SU-DHL-6 (cell line): ENCODE results near the gene CEACAM20.

ENCODE experiments used
- H2AFZ ChIP-seq: fragments of 200-600 bp; sonication (generic); 2 replicates; pipeline ENCODE4 v1.6.1; 2014; ENCODE audit warnings: low read depth, mild to moderate bottlenecking, moderate library complexity, mixed read lengths, antibody characterized with exemption, low read length; ENCODE audit not compliant: severe bottlenecking
- H3F3A ChIP-seq: fragments of 200-600 bp; shearing (Covaris generic); 2 replicates; pipeline ENCODE4 v1.6.0; 2016; ENCODE audit warnings: antibody characterized with exemption, mild to moderate bottlenecking; ENCODE audit not compliant: insufficient read depth
- H3K27ac ChIP-seq: fragments of 200-600 bp; sonication (generic); 2 replicates; pipeline ENCODE4 v1.5.1; 2016; ENCODE audit warnings: low read depth, mild to moderate bottlenecking, low read length, moderate library complexity, mixed read lengths
- H3K27me3 ChIP-seq: fragments of 200-600 bp; sonication (generic), shearing (Covaris generic); 2 replicates; pipeline ENCODE4 v1.6.0; 2014; ENCODE audit warnings: mild to moderate bottlenecking, low read length
- H3K36me3 ChIP-seq: fragments of 200-600 bp; sonication (generic); 2 replicates; pipeline ENCODE4 v1.6.1; 2014; ENCODE audit warnings: mild to moderate bottlenecking, low read length, mixed read lengths
- H3K4me2 ChIP-seq: fragments of 300-600, 200-600 bp; shearing (Covaris generic), sonication (generic); 2 replicates; pipeline ENCODE4 v1.6.0; 2014; ENCODE audit warnings: low read length, low read depth, mild to moderate bottlenecking; ENCODE audit not compliant: poor library complexity, severe bottlenecking
- H3K4me3 ChIP-seq: fragments of 200-600 bp; sonication (generic); 2 replicates; pipeline ENCODE4 v1.5.1; 2014; ENCODE audit warnings: antibody characterized with exemption, low read length, mild to moderate bottlenecking, mixed read lengths; ENCODE audit not compliant: insufficient read depth, poor library complexity, severe bottlenecking
- H3K79me2 ChIP-seq: fragments of 200-600 bp; sonication (generic); 2 replicates; pipeline ENCODE4 v1.6.1; 2014; ENCODE audit warnings: mild to moderate bottlenecking, low read length, moderate library complexity; ENCODE audit not compliant: insufficient read depth
- H3K9ac ChIP-seq: fragments of 200-600 bp; sonication (generic); 2 replicates; pipeline ENCODE4 v1.7.0; 2014; ENCODE audit warnings: mild to moderate bottlenecking, low read length
- H3K9me2 ChIP-seq: fragments of 200-600 bp; sonication (generic); replicated peaks from 2 replicates; pipeline ENCODE4 v1.6.1; 2014; ENCODE audit warnings: low read length; ENCODE audit not compliant: insufficient read depth
- H3K9me3 ChIP-seq: fragments of 200-600 bp; sonication (generic); 2 replicates; pipeline ENCODE4 v1.6.1; 2014; ENCODE audit warnings: low read length, mixed read lengths; ENCODE audit not compliant: insufficient read depth
- H4K20me1 ChIP-seq: fragments of 200-600 bp; sonication (generic); 2 replicates; pipeline ENCODE4 v1.6.1; 2014; ENCODE audit warnings: low read depth, mild to moderate bottlenecking, antibody characterized with exemption, low read length, moderate library complexity, mixed read lengths
- CTCF ChIP-seq: fragments of 200-600 bp; sonication (generic); IDR thresholded peaks from one replicate; pipeline ENCODE4 v1.5.1; 2017; ENCODE audit warnings: antibody characterized with exemption, mild to moderate bottlenecking, low read length, moderate library complexity; ENCODE audit not compliant: insufficient read depth, poor library complexity, severe bottlenecking
- EZH2phosphoT487 ChIP-seq: fragments of 200-600 bp; sonication (generic), shearing (Covaris generic); conservative IDR thresholded peaks from 2 replicates; pipeline ENCODE4 v1.6.1; 2018; ENCODE audit warnings: mild to moderate bottlenecking, antibody characterized with exemption, low read length, moderate library complexity, mixed read lengths

Gene CEACAM20

GRCh38 chr19:44499962-44500949 lies 29.2 kb downstream of the CEACAM20 start, which contains the start of gene ZNF180:
TSS of gene ZNF180 (minus strand) at chr19:44500522. CDS start at chr19:44497334, 3,188 bp downstream.
- no peak for TF ChIP-seq CTCF
- no peak for TF ChIP-seq EZH2phosphoT487
- Histone ChIP-seq H3F3A (no peaks in the 10 kb centered on the region), H3K79me2 (peaks cover 42% of the 10 kb centered on the region), H3K4me2 (peak within 1 kb of the TSS; percentile 81), H3K9me3 (peaks cover 32% of the 10 kb centered on the region; the same call in 1 of the 2 replicates), H3K9ac (peak within 1 kb of the TSS; percentile 74), H4K20me1 (no peaks in the 10 kb centered on the region), H3K36me3 (peaks cover 35% of the 10 kb centered on the region), H3K27me3 (no peaks in the 10 kb centered on the region), H3K4me3 (peak within 1 kb of the TSS; percentile 91), H2AFZ (peak within 1 kb of the TSS; percentile 89), H3K27ac (peak within 1 kb of the TSS; percentile 72), H3K9me2 (no peaks in the 10 kb centered on the region)

GRCh38 chr19:44499559-44499958 lies 29.9 kb downstream of the CEACAM20 start:
- Histone ChIP-seq H3K27ac (peak overlapping the region; percentile 72), H3K9me3 (peaks cover 39% of the 10 kb centered on the region)

GRCh38 chr19:44498988-44499387 lies 30.5 kb downstream of the CEACAM20 start:
- H3F3A ChIP-seq: no peaks in the 10 kb centered on the region
- H3K79me2 ChIP-seq: peaks cover 47% of the 10 kb centered on the region
- H3K9me2 ChIP-seq: no peaks in the 10 kb centered on the region
- H2AFZ ChIP-seq: no peak overlapping the region
- H3K36me3 ChIP-seq: peaks cover 47% of the 10 kb centered on the region
- H3K9me3 ChIP-seq: peaks cover 45% of the 10 kb centered on the region
- TF ChIP-seq EZH2phosphoT487: no peak
- TF ChIP-seq CTCF: no peak
- peak overlapping the region; percentile 81 for H3K4me2 ChIP-seq
- no peaks in the 10 kb centered on the region for H3K27me3 ChIP-seq
- no peak overlapping the region for H3K9ac ChIP-seq
- H3K27ac ChIP-seq: no peak overlapping the region
- H3K4me3 ChIP-seq: peak overlapping the region; percentile 91
- no peaks in the 10 kb centered on the region for H4K20me1 ChIP-seq

More at GRCh38 chr19:44499559-44499958, 29.9 kb downstream of the CEACAM20 start:
- Histone ChIP-seq H3K9ac (peak overlapping the region; percentile 74), H3K4me3 (peak overlapping the region; percentile 91), H3K79me2 (peaks cover 45% of the 10 kb centered on the region), H3K36me3 (peaks cover 41% of the 10 kb centered on the region), H3K9me2 (no peaks in the 10 kb centered on the region), H3F3A (no peaks in the 10 kb centered on the region), H3K4me2 (peak overlapping the region; percentile 81), H2AFZ (peak overlapping the region; percentile 89), H4K20me1 (no peaks in the 10 kb centered on the region), H3K27me3 (no peaks in the 10 kb centered on the region)
- TF ChIP-seq EZH2phosphoT487 (no peak), CTCF (peak; percentile 21)
